K562 (cell line): Measurements from ENCODE around the gene SESN2. TPM values are rescaled to one million over a fixed set of nuclear protein-coding genes. Genes with fewer than 3 reads are reported as not detected.

Experiments
- EZH2 ChIP-seq: IDR thresholded peaks from 2 replicates; pipeline ENCODE4 v1.6.1; 2012; ENCODE audit warnings: low read depth, mild to moderate bottlenecking, inconsistent platforms, low read length, borderline replicate concordance
- MYC ChIP-seq, 2 experiments: fragments of 250-450 bp in 1 of 2; sonication (Bioruptor Pico) in 1 of 2; IDR thresholded peaks; 2 replicates each; pipeline versions ENCODE4 v1.5.1 to v1.6.1; 2012 to 2021; ENCODE audit warnings: low read depth in 2 of 2, borderline replicate concordance in 1 of 2, improper control_type of control experiment in 1 of 2, low read length in 1 of 2, mild to moderate bottlenecking in 1 of 2, moderate library complexity in 1 of 2
- NELFE ChIP-seq: IDR thresholded peaks from 2 replicates; pipeline ENCODE4 v1.6.1; 2011; ENCODE audit warnings: mild to moderate bottlenecking; ENCODE audit not compliant: insufficient read depth, insufficient read length
- STAT6 ChIP-seq: sonication (generic); formaldehyde crosslinking; IDR thresholded peaks from 2 replicates; pipeline ENCODE4 v1.8.1; 2023; ENCODE audit warnings: mild to moderate bottlenecking, missing genetic modification reagents
- TSC22D4 ChIP-seq: fragments of 450-650 bp; IDR thresholded peaks from 2 replicates; pipeline ENCODE4 v1.6.1; 2016; ENCODE audit warnings: missing genetic modification characterization, missing biosample characterization, control low read depth
- YY1 ChIP-seq, 3 experiments: IDR thresholded peaks; 2 replicates each; pipeline ENCODE4 v1.6.1; 2011; ENCODE audit warnings: low read length in 2 of 3, mild to moderate bottlenecking in 2 of 3, moderate library complexity in 2 of 3, borderline replicate concordance in 1 of 3, control low read depth in 1 of 3, low read depth in 1 of 3; ENCODE audit not compliant: insufficient read depth in 3 of 3, insufficient replicate concordance in 2 of 3, control insufficient read depth in 1 of 3, insufficient read length in 1 of 3; ENCODE audit errors: extremely low read depth in 1 of 3
- ZBTB9 ChIP-seq: fragments of 450-650 bp; formaldehyde crosslinking; IDR thresholded peaks from 2 replicates; pipeline ENCODE4 v1.4.0; 2020; ENCODE audit warnings: mild to moderate bottlenecking, moderate library complexity
- ZNF23 ChIP-seq: fragments of 250-450 bp; sonication (Bioruptor Pico); IDR thresholded peaks from 2 replicates; pipeline ENCODE4 v1.4.0; 2020; ENCODE audit warnings: mild to moderate bottlenecking
- ZNF239 ChIP-seq: fragments of 250-450 bp; sonication (Bioruptor Pico); IDR thresholded peaks from 2 replicates; pipeline ENCODE4 v1.4.0; 2020; ENCODE audit warnings: mild to moderate bottlenecking
- ZSCAN29 ChIP-seq: fragments of 450-650 bp; IDR thresholded peaks from 2 replicates; pipeline ENCODE4 v1.6.1; 2017
- polyA plus RNA-seq, 8 experiments: library from polyadenylated mRNA; depleted of rRNA in 4 of 8; stranded (reverse) in 5 of 8; unstranded in 3 of 8; fragments of >200 nt; fragmentation: Nextera tagmentation in 2 of 8; fragmentation: Illumina TruSeq in 1 of 8; extraction: Ambion mirVana in 2 of 8; extraction: Trizol in 1 of 8; gene quantifications; 2 replicates each; pipeline versions ENCODE4 v1.2.1 to v1.2.3, GENCODE V29; 2011 to 2014; ENCODE audit warnings: inconsistent platforms in 1 of 8, missing spikeins in 1 of 8
- total RNA-seq, 7 experiments: library from RNA; depleted of rRNA in 6 of 7; stranded (reverse); fragments of >200 nt in 6 of 7; fragmentation: Illumina TruSeq in 2 of 7; extraction: Trizol in 2 of 7; gene quantifications; 2 replicates each; pipeline versions ENCODE4 v1.2.1 to v1.2.3, GENCODE V29; 2011 to 2021; ENCODE audit warnings: low replicate concordance in 1 of 7
- TF ChIP-seq, protein P1 (sequence below): fragments of 250-450 bp; sonication (Bioruptor Pico); IDR thresholded peaks from 2 replicates; pipeline ENCODE4 v1.4.0; 2020
- TF ChIP-seq, protein P2 (sequence below): sonication (generic); formaldehyde crosslinking; IDR thresholded peaks from 2 replicates; pipeline ENCODE4 v1.8.0; 2022; ENCODE audit warnings: mild to moderate bottlenecking, missing genetic modification reagents

The SESN2 gene
- total and polyA plus RNA-seq, 9 of the 15 experiments (the other 6 are each of a cell fraction or from before 2014, with no cell fraction given): 3.7 to 71.3 (median 16.8) TPM

DNA sequence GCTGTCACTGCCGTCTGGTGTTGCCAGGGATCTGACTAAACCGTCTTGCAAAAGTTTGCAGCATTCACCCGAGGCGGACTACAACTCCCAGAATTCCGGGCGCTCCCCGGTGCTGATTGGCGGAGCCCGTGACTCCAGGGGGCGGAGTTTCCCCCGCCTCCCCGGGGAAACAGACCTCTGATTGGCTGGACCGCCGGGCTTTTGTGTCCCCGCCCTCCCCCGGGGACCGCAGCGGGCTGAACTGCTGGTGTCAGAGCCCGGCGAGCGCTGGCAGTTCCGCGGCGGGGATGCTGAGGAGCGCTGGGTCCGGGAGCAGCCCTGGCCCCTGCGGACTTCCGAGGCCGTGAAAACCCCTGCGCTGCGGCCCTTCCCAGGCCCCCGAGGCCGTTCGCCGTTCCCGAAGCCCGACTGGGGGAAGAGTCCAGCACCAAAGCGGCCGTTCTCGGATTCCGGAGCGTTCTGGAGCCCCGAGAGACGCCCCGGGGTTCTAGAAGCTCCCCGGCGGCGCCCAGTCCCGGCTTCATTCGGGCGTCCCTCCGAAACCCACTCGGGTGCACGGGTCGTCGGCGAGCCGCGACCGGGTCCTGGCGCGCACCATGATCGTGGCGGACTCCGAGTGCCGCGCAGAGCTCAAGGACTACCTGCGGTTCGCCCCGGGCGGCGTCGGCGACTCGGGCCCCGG is at the start of gene SESN2 (continued):
- TF ChIP-seq TSC22D4 (tag): no peak
- TF ChIP-seq, protein P1, sequence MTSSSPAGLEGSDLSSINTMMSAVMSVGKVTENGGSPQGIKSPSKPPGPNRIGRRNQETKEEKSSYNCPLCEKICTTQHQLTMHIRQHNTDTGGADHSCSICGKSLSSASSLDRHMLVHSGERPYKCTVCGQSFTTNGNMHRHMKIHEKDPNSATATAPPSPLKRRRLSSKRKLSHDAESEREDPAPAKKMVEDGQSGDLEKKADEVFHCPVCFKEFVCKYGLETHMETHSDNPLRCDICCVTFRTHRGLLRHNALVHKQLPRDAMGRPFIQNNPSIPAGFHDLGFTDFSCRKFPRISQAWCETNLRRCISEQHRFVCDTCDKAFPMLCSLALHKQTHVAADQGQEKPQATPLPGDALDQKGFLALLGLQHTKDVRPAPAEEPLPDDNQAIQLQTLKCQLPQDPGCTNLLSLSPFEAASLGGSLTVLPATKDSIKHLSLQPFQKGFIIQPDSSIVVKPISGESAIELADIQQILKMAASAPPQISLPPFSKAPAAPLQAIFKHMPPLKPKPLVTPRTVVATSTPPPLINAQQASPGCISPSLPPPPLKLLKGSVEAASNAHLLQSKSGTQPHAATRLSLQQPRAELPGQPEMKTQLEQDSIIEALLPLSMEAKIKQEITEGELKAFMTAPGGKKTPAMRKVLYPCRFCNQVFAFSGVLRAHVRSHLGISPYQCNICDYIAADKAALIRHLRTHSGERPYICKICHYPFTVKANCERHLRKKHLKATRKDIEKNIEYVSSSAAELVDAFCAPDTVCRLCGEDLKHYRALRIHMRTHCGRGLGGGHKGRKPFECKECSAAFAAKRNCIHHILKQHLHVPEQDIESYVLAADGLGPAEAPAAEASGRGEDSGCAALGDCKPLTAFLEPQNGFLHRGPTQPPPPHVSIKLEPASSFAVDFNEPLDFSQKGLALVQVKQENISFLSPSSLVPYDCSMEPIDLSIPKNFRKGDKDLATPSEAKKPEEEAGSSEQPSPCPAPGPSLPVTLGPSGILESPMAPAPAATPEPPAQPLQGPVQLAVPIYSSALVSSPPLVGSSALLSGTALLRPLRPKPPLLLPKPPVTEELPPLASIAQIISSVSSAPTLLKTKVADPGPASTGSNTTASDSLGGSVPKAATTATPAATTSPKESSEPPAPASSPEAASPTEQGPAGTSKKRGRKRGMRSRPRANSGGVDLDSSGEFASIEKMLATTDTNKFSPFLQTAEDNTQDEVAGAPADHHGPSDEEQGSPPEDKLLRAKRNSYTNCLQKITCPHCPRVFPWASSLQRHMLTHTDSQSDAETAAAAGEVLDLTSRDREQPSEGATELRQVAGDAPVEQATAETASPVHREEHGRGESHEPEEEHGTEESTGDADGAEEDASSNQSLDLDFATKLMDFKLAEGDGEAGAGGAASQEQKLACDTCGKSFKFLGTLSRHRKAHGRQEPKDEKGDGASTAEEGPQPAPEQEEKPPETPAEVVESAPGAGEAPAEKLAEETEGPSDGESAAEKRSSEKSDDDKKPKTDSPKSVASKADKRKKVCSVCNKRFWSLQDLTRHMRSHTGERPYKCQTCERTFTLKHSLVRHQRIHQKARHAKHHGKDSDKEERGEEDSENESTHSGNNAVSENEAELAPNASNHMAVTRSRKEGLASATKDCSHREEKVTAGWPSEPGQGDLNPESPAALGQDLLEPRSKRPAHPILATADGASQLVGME (CRISPR knock-in tag): no peak
- peak; percentile 52 for TF ChIP-seq MYC (IDR thresholded peaks at IDR 0.05; ENCODE audit: low read depth, low read length)
- TF ChIP-seq MYC (CRISPR knock-in tag; IDR thresholded peaks at IDR 0.05; ENCODE audit: borderline replicate concordance, low read depth): peak; percentile 57; the same call in 1 of the 2 replicates
- no peak for TF ChIP-seq EZH2
- TF ChIP-seq ZBTB9 (CRISPR knock-in tag): no peak
- TF ChIP-seq ZSCAN29: no peak; the same call in 1 of the 2 replicates
- no peak for TF ChIP-seq ZNF239 (CRISPR knock-in tag)
- no peak for TF ChIP-seq ZNF23 (CRISPR knock-in tag)
- TF ChIP-seq NELFE: peak; percentile 57
- peak in 2 of 3 experiments; percentile 52 to 53 for TF ChIP-seq YY1 (IDR thresholded peaks at IDR 0.05; ENCODE audit: borderline replicate concordance in 1 of 3, control insufficient read depth in 1 of 3, extremely low read depth in 1 of 3, insufficient read depth in 3 of 3, insufficient read length in 1 of 3, insufficient replicate concordance in 2 of 3, low read depth in 1 of 3, low read length in 2 of 3)
- TF ChIP-seq STAT6 (CRISPR knock-in tag): no peak
- TF ChIP-seq, protein P2, sequence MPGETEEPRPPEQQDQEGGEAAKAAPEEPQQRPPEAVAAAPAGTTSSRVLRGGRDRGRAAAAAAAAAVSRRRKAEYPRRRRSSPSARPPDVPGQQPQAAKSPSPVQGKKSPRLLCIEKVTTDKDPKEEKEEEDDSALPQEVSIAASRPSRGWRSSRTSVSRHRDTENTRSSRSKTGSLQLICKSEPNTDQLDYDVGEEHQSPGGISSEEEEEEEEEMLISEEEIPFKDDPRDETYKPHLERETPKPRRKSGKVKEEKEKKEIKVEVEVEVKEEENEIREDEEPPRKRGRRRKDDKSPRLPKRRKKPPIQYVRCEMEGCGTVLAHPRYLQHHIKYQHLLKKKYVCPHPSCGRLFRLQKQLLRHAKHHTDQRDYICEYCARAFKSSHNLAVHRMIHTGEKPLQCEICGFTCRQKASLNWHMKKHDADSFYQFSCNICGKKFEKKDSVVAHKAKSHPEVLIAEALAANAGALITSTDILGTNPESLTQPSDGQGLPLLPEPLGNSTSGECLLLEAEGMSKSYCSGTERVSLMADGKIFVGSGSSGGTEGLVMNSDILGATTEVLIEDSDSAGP (CRISPR knock-in tag): no peak
